ENCODE results near the gene SLC7A10. TPM values are rescaled to one million over a fixed set of nuclear protein-coding genes. Genes with fewer than 3 reads are reported as not detected.
"Not testable (repeated sequence)": the region's sequence is repeated elsewhere in the genome, so short reads cannot be mapped to it uniquely, and the experiment has no call there.

The SLC7A10 gene
- total RNA-seq, 1 donor from 2014 or later, result not detected

DNA sequence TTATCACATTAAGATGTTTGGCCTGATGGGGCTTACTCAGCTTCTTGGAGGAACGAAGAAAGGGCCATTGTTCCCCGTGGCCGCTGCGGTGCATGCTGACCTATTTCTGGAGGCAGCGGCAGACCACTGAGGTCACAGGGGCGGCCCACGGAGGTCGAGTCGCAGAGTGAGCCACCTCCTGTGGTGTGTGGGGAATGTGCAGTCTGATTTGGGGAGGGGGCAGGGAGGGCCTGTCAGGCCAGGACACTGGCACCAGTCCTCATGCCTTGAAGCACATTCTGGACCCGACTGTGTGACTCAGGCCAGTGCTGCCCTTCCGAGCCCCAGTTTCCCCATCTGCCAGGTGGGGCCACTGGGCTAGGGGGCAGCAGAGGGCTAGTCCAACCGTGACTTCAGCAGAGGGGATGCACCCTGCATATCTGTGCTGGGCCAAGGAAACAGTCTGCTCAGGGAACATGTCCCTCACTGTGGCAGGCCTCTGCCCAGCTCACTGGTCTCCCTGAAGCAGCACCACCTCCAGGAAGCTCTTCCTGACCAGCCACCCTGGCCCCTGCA, 6.3 kb downstream of the SLC7A10 start:
- DNase-seq (ENCODE audit: low read depth), result peak; percentile 49

GRCh38 chr19:33217881-33218280, 7.8 kb downstream of the SLC7A10 start:
- no peak for DNase-seq (ENCODE audit: low read depth)

- no peak for DNase-seq (ENCODE audit: low read depth)
Observed at GRCh38 chr19:33216198-33216830, 9.3 kb downstream of the SLC7A10 start.

GRCh38 chr19:33215438-33216197, 10.0 kb downstream of the SLC7A10 start:
- no peak for DNase-seq (ENCODE audit: low read depth)

DNA sequence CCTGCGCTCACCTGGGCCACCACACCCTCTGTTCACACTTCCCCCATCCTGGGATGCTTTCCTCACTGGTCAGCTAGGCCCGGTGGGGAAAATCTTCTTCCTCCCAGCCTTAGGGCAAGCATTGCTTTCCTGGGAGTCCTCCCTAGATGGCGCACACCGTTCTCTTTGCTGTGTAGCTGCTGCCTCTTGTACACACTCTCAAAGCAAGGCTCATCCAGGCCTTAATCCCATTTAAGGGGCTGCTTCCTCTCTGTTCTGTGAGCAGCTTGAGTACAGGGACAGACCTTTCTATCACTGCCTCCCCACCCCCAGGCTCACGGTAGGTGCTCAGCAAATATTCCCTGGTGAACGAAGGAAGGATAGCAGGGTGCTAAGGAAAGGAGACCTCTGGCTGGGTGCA, 11.1 kb downstream of the SLC7A10 start:
- DNase-seq (ENCODE audit: low read depth), result no peak

- DNase-seq (ENCODE audit: low read depth), result no peak
Observed at GRCh38 chr19:33212436-33213172, 13.0 kb downstream of the SLC7A10 start.

DNA sequence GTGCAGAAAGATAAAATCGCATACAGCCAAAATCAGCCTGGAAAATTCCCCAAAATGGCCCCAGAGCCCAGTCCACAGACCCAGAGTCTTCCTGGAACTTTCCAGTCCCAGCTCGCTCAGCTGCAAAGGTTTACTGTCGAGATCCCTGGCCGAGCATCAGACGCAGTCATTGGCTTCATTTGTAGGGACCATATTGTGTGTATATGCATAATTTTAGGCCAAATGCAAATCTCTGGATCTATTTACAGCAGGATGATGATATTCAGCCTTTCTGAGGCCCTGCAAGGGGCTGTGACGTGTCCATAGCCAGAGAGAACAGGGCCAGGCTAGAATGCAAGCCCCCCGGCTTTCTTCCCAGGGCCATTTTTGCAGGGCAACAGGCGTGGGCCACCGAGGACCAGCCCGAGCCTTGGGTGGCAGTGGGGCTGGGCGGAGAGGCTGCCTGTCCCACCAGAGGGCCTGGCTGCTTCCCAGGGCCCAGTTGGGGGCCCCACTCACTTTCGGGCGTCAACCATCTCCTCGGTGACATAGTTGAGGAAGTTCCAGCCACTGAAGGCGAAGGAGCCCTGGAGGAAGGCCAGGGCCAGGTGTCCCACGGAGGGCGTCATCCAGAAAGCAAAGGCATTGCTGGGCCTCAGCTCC, 13.7 kb downstream of the SLC7A10 start:
- DNase-seq (ENCODE audit: low read depth), result no peak

- DNase-seq (ENCODE audit: low read depth), result no peak
Observed at GRCh38 chr19:33210266-33210940, 15.2 kb downstream of the SLC7A10 start.

- not testable (repeated sequence) for DNase-seq (ENCODE audit: low read depth)
Observed at GRCh38 chr19:33209850-33210230, 15.8 kb downstream of the SLC7A10 start.

DNA sequence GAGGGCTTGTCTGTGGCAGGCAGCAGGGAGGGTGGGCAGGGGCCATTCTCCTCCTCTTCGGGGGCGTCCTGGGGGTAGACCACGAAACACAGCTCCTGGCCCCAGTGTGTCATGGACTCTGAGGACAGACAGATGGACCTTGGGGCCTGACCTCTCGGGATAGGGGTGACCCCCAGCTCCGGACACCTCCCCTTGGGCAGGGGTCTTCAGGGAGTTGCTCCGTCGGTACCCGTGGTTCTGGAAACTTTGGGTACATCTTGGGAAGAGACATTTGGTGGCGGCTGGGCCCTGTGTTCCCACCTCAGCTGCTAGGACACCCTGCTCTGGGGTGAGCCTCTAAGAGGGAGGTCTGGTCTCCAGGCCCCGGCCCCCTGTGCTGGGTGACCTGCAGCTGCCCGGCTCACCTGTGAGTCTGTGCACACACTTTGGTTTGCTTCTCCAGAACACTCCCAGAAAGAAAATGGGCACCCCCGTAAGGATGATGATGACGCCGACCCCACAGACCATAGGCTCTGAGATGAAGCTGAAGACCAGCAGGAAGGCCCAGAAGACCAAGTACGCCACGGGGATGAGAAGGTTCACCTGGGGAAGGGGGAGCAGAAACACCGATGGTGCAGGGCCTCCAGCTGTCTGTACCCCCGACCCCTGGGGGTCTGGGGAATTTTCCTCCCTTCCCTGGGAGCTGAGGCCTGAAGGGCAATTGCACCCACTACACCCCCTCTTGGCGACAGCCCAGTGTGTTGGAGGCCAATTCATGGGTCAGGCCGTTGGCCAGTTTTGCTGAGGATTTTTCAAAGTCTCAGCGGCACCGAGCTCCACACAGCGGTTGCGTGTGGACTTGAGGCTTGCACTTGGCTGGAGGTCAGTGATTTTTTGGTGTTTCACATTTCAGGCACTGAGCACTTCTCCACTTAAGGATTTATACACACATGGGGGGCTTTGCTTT, 16.5 kb downstream of the SLC7A10 start:
- DNase-seq (ENCODE audit: low read depth), result no peak

GRCh38 chr19:33208371-33208895, 17.2 kb downstream of the SLC7A10 start:
- no peak for DNase-seq (ENCODE audit: low read depth)

- no peak for DNase-seq (ENCODE audit: low read depth)
Observed at GRCh38 chr19:33207903-33208302, 17.7 kb downstream of the SLC7A10 start.

- DNase-seq (ENCODE audit: low read depth), result no peak
Observed at GRCh38 chr19:33207040-33207620, 18.5 kb downstream of the SLC7A10 start.

DNA sequence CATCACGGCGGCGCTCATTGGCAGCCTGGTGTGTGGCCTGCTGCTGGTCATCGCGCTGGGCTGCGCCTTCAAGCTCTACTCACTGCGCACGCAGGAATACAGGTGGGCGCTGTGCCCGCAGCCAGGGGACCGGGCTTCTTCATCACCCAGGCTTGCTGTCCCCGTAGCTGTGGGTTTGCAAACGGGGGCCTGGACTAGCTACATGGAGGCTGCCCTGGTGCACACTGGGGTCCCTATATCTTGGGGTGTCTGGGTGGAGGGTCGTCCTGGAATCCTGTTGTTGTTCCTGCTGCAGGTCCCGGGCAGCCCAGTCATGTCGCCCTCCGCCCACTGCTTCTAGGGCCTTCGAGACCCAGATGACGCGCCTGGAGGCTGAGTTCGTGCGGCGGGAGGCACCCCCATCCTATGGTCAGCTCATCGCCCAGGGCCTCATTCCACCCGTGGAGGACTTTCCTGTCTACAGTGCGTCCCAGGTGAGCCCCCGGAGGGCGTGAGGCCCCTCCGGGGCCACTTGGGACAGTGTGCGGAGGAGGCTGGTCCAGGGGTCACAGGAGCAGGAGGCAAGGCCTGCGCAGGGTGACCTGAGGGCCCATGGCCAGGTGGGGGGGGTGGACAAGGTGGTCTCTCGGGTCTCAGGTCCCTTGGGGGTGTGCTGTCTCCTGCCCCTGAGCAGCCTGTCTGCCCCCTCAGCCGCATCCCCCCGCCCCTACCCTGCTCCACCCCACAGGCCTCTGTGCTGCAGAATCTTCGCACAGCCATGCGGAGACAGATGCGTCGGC, 19.2 kb downstream of the SLC7A10 start:
- DNase-seq (ENCODE audit: low read depth), result no peak

DNA sequence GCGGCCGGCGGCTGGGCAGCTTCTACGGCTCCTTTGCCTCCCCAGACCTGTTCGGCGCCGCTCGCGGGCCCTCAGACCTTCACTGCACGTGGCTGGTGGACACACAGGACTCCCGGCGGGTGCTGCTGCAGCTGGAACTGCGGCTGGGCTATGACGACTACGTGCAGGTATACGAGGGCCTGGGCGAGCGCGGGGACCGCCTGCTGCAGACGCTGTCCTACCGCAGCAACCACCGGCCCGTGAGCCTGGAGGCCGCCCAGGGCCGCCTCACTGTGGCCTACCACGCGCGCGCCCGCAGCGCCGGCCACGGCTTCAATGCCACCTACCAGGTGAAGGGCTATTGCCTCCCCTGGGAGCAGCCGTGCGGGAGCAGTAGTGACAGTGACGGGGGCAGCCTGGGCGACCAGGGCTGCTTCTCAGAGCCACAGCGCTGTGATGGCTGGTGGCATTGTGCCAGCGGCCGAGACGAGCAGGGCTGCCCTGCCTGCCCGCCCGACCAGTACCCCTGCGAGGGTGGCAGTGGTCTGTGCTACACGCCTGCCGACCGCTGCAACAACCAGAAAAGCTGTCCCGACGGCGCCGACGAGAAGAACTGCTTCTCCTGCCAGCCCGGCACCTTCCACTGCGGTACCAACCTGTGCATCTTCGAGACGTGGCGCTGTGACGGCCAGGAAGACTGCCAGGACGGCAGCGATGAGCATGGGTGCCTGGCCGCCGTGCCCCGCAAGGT, 20.0 kb downstream of the SLC7A10 start:
- DNase-seq (ENCODE audit: low read depth), result no peak

DNA sequence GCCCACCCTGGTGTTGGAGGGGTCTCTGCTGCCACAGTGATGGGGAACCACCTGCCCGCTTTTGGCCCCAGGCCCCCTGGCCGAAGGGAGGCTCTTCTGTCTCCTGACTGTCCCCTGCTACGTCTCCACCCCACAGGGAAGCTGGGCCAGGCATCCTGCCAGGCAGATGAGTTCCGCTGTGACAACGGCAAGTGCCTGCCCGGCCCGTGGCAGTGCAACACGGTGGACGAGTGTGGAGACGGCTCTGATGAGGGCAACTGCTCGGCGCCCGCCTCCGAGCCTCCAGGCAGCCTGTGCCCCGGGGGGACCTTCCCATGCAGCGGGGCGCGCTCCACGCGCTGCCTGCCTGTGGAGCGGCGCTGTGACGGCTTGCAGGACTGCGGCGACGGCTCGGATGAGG, 20.5 kb downstream of the SLC7A10 start:
- no peak for DNase-seq (ENCODE audit: low read depth)

DNA sequence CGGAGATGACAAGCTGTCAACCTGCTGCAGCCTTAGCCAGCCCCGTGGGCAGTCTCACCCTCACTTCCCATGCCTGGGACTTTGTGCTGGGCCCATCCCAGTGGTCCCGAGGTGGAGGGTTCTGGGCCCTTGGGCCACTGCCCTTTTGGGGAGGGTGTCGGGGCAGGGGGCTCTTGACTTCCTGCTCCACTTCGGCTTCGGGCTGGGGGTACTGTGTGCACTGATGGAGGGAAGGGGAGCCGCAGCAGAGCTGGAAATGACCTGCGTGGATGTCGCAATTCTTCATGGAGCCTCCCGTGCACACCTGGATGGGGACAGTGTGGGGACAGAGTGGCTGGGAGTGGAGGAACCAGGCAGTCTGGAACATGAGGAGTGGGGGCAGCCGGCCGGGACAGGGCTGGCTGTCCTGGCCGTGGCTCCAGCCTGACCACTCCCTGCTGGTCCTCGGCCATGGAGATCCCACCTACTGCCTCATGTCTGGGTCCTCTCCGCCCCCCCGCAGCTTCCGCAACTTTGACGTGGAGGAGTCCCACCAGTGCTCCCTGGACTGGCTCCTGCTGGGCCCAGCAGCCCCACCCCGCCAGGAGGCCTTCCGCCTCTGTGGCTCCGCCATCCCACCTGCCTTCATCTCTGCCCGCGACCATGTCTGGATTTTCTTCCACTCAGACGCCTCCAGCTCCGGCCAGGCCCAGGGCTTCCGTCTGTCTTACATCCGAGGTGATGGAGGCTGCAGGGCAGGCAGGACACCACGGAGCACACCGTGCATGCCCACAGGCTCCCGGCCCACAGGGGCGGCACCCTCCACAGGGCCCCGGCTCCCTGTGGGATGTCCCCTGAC, 21.3 kb downstream of the SLC7A10 start:
- no peak for DNase-seq (ENCODE audit: low read depth)
